ENCODE measurements around the gene GSPT2.
"Not testable (repeated sequence)": the region's sequence is repeated elsewhere in the genome, so short reads cannot be mapped to it uniquely, and the experiment has no call there.

Gene GSPT2

DNA sequence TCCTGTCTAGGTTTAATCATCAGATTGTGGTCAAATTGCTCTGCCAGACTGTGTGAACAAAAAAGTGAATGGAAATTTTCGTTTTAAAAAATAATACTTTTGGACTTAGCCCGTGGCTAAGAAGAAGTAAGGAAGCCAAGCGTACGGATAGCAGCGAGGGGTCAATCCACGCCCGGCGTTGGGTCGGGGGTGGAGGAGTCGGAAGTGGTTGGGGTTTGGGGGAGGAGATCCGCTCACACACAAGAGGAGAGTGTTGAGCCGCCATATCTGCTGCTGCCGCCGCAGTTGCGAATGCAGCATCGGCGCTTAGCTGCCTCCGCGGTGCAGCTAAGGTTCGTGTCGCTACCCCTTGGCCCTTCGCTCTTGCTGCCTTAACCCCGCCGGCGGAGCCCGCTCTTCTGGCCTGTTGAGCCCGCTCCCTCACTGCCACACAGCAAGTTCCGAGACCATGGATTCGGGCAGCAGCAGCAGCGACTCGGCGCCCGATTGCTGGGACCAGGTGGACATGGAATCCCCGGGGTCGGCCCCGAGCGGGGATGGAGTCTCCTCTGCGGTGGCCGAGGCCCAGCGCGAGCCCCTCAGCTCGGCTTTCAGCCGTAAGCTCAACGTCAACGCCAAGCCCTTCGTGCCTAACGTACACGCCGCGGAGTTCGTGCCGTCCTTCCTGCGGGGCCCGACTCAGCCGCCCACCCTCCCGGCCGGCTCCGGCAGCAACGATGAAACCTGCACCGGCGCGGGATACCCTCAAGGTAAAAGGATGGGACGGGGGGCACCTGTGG is at the start of gene GSPT2:
Gene GSPT2, plus strand, starts transcription at position 264 of the 779 bp plus-strand sequence. Its CDS starts 185 bp downstream, at position 449.
- peak in 2 of 3 experiments; percentile 73 to 85 for DNase-seq

DNA sequence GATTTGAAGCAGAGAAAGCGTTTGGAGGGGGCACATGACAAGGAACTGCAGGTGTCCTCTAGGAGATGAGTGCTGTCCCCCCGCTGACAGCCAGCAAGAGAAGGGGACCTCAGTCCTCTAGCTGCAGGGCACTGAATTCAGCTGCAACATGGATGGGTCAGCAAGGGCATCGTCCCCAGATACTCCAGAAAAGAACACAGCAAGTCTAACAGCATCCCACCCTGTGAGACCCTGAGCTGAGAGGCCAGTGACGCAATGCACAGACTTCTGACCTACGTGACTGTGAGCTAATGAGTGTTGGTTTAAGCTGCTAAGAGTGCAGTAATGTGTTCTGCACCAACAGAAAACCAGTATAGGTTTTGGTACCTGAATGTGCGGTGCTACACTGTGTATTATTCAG is 49.0 kb upstream of the GSPT2 start:
- DNase-seq: no peak

DNA sequence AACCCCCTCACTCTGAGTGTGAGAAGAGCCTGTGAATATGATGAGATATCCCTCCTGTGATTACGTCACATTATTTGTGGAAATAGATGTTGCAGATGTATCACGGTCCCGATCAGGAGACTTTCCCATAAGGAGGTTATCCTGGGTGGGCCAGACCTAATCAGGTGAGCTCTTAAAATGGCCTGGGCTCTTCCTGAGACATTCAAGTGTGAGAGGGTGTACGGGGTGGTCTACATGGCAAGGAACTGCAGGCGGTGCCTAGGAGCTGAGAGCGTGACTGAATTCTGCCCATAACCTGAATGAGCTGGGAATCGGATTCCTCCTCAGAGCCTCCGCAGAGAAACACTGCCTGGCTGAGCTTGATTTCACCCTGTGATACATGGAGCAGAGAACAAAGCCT is 45.8 kb upstream of the GSPT2 start:
- no peak for DNase-seq

- DNase-seq: not testable (repeated sequence)
Observed at GRCh38 chrX:51710277-51711164, 32.7 kb upstream of the GSPT2 start, which contains the start of gene CENPVL1. TSS of gene CENPVL1 (plus strand) at chrX:51710512. CDS start at chrX:51710512, 0 bp downstream.

DNA sequence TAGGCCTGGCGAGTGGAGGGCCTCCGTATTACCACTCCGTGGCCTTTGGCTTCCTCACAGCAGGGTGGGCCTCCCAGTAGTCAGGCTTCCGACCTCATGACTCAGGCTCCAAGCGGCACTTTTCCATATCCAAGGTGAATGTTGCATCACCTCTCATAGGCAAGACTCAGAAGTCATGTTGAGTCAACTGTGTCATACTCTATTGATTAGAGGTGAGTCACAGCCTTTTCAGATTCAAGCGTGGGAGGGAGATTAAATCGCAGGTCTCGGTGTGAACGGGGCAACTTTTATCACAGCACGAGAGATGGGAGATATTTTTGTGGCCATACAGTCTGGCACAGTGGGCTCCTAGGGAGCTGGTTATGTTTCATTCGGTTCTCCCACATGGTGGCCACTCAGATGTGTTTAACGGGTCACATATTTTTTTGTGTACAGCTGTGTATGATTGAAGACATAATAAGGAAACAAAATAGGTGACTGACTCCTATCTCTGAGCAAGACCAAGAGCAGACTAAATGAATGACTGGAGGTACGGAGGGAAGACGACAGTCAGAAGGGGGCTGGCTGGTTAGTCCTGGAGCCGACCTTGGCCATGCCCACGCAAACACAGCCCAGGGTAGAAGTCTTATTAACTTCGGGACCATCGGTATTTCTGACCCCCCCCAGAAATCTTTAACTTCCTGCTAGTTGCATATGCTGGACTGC is 30.1 kb upstream of the GSPT2 start:
- not testable (repeated sequence) for DNase-seq

DNA sequence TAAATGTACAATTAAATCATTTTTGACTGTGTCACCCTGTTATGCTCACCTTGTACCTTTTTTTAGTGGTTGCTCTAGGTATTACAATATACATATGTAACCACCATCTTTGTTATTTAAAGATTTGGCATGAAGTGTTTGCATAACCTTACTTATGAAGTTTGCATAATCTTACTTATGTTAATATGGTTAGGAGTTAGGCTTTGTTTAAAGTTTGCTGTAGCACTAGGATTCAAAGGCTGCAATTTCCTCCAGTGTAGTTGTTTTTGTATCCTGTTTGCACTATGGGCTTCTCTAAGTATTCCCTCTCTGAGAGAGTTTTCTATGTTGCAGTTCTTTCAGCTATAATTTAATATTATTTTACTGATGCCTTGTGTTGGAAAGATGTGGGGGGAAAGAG is 15.0 kb upstream of the GSPT2 start:
- no peak for DNase-seq

DNA sequence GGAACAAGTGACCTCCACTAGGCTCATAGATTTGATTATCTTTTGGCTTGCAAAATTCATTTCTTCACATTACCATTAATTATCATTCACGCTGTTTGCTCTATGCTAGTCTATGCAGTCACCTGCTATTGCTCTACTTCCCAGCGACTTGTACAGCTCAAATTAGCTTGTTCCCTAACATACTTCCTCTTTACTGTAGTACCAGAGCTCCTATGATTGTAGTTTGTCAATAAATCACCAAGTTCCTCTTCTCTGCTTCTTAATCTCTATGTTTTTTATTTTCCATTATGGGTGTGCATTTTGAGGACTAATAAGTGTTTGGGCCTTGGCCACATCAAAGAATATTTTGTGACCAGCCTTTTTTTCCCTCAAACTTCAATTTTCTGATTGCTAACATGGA is 6.2 kb upstream of the GSPT2 start:
- DNase-seq: no peak

DNA sequence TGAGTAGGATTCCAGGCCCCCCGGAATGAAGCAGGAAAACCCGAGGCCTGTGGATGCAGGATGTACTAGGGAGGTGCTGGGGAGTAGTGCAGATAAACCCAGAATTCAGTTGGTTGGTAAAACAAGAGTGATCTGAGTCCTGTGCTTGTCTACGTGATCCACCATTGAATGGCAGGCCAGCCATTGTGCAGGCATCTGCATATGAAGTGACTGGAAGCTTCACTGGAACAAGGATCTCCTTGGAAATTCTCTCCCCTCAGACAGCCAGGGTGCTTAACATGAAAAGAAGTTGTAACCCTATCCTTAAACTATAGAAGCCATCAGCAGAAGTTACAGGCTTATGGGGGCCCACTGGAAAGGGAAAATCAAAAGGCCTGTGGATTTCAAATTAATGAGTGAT is 656 bp upstream of the GSPT2 start:
- no peak for DNase-seq

GRCh38 chrX:51747671-51748070 is 4.4 kb downstream of the GSPT2 start:
- DNase-seq: no peak

- peak in 2 of 3 experiments; percentile 82 to 98 for DNase-seq
Observed at GRCh38 chrX:51759055-51759839, 16.0 kb downstream of the GSPT2 start.

DNA sequence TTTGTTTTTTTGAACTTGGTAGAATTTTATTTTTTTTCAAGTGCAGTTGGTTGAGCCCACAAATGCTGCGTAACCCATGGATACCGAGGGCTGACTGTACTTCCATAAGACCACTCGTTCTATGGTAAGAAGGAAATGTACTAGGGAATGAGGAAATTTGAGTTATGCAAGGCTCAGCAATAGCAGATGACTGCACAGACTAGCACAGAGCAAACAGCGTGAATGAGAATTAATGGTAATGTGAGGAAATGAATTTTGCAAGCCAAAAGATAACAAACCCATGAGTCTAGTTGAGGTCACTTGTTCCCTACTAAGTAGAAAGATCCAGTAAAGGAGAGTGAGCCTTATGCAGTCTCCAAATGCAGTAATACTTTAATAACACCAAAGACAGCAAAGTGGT is 17.4 kb downstream of the GSPT2 start:
- DNase-seq: no peak

DNA sequence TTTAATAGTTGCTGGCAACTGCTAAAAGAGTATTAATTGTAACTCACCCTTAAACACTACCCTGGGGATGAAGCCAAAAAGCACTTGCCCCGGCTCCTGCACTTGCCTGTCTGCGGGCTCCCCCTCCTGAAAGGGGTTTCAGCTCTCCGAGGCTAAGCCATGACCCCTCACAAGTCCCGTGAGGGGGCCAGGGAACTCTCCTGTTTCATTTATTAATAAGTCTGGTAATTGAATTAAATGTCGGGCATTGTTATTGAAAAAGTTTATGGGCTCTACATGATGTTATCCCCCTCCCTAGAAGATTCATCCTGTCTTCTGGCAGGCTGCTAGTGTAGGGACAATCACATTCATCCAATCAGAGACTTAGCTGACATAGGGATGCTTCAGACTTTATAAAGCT is 23.3 kb downstream of the GSPT2 start:
- DNase-seq: no peak

DNA sequence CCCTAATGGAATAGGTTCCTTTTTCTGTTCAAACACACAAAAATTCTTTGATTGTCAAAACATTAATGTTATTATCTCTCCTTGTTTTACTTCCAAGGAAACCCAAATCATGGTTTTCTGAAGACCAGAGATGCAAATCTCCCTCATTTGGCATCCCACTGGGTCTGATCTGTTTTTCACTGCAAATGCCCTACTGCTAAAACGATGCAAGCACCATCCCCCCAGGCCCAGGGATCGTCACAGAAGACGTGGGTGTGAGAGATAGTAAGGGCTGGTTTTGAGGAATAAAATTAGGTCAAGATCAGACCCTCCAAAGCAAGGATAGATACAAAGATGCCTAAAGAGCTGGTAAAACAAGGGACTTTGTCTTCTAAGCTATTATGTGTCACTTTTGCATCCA is 33.6 kb downstream of the GSPT2 start:
- no peak for DNase-seq

DNA sequence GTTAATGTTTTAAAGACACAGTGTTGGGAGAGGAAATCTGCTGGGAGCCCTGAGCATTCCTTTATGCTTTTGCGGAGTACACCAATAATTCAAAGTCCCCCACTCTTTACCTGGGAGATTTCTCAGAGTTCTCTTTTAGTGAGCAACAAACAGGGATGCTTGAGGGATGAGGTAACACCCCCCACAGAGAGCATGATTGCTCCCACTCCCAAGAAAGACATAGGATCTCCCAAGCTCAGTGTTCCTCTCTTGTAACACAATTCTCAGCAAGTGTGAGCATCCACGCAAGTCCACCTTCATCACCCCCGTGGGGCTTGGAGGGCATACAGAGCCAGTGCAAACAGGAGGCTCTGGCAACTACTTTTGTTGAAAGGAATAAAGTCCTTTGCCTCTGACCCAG is 36.1 kb downstream of the GSPT2 start:
- DNase-seq: no peak

- no peak for DNase-seq
Observed at GRCh38 chrX:51795136-51795535, 51.9 kb downstream of the GSPT2 start.
